ENCODE results near the gene MEGF10.

- TF ChIP-seq, protein P1, sequence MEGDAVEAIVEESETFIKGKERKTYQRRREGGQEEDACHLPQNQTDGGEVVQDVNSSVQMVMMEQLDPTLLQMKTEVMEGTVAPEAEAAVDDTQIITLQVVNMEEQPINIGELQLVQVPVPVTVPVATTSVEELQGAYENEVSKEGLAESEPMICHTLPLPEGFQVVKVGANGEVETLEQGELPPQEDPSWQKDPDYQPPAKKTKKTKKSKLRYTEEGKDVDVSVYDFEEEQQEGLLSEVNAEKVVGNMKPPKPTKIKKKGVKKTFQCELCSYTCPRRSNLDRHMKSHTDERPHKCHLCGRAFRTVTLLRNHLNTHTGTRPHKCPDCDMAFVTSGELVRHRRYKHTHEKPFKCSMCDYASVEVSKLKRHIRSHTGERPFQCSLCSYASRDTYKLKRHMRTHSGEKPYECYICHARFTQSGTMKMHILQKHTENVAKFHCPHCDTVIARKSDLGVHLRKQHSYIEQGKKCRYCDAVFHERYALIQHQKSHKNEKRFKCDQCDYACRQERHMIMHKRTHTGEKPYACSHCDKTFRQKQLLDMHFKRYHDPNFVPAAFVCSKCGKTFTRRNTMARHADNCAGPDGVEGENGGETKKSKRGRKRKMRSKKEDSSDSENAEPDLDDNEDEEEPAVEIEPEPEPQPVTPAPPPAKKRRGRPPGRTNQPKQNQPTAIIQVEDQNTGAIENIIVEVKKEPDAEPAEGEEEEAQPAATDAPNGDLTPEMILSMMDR (IDR thresholded peaks at IDR 0.05 in 2 of 3, conservative IDR thresholded peaks at IDR 0.05 in 1 of 3; ENCODE audit: control insufficient read depth in 2 of 3, extremely low read depth in 1 of 3, insufficient read depth in 1 of 3, low read depth in 3 of 3, low read length in 3 of 3): no peak
- TF ChIP-seq, protein P2, sequence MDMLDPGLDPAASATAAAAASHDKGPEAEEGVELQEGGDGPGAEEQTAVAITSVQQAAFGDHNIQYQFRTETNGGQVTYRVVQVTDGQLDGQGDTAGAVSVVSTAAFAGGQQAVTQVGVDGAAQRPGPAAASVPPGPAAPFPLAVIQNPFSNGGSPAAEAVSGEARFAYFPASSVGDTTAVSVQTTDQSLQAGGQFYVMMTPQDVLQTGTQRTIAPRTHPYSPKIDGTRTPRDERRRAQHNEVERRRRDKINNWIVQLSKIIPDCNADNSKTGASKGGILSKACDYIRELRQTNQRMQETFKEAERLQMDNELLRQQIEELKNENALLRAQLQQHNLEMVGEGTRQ (IDR thresholded peaks at IDR 0.05; ENCODE audit: borderline replicate concordance, low read depth, low read length): no peak
- no peak for TF ChIP-seq NBN (IDR thresholded peaks at IDR 0.05)
- TF ChIP-seq EZH2 (IDR thresholded peaks at IDR 0.05; ENCODE audit: borderline replicate concordance, control insufficient read depth, low read depth, low read length): no peak
- TF ChIP-seq ZBTB33 (IDR thresholded peaks at IDR 0.05): no peak
- TF ChIP-seq PAX8 (IDR thresholded peaks at IDR 0.05): no peak
- TF ChIP-seq MTA3 (IDR thresholded peaks at IDR 0.05; ENCODE audit: borderline replicate concordance, low read length): no peak
- no peak for TF ChIP-seq MYC (IDR thresholded peaks at IDR 0.05; ENCODE audit: insufficient read depth, insufficient read length, insufficient replicate concordance, low read length, severe bottlenecking)
- TF ChIP-seq IRF3 (IDR thresholded peaks at IDR 0.05): no peak
Observed at GRCh38 chr5:127486471-127486870, 195.9 kb downstream of the MEGF10 start.
